Measurements from ENCODE around the gene MPPED1. TPM values are rescaled to one million over a fixed set of nuclear protein-coding genes. Genes with fewer than 3 reads are reported as not detected.

The MPPED1 gene
- total RNA-seq, 1 donor: not detected

GRCh38 chr22:43533656-43534428, 122.0 kb downstream of the MPPED1 start:
- no peak for DNase-seq (ENCODE audit: low read depth)
- no peak for TF ChIP-seq CTCF (IDR thresholded peaks at IDR 0.05; ENCODE audit: insufficient read depth, low read length)
- H3K4me3 ChIP-seq (ENCODE audit: low read depth, low read length): no peak overlapping the region

- no peak for TF ChIP-seq CTCF (IDR thresholded peaks at IDR 0.05; ENCODE audit: insufficient read depth, low read length)
- H3K4me3 ChIP-seq (ENCODE audit: low read depth, low read length): no peak overlapping the region
- DNase-seq (ENCODE audit: low read depth): no peak
Observed at GRCh38 chr22:43534916-43535315, 123.1 kb downstream of the MPPED1 start.

- TF ChIP-seq CTCF (IDR thresholded peaks at IDR 0.05; ENCODE audit: insufficient read depth, low read length): no peak
- H3K4me3 ChIP-seq (ENCODE audit: low read depth, low read length): no peak overlapping the region
- no peak for DNase-seq (ENCODE audit: low read depth)
Observed at GRCh38 chr22:43535336-43535735, 123.5 kb downstream of the MPPED1 start.

GRCh38 chr22:43535741-43536140, 123.9 kb downstream of the MPPED1 start:
- TF ChIP-seq CTCF (IDR thresholded peaks at IDR 0.05; ENCODE audit: insufficient read depth, low read length): no peak
- H3K4me3 ChIP-seq (ENCODE audit: low read depth, low read length): no peak overlapping the region
- no peak for DNase-seq (ENCODE audit: low read depth)

GRCh38 chr22:43537019-43537585, 125.3 kb downstream of the MPPED1 start:
- no peak for DNase-seq (ENCODE audit: low read depth)
- H3K4me3 ChIP-seq (ENCODE audit: low read depth, low read length): no peak overlapping the region
- TF ChIP-seq CTCF (IDR thresholded peaks at IDR 0.05; ENCODE audit: insufficient read depth, low read length): no peak

- DNase-seq (ENCODE audit: low read depth): no peak
- no peak overlapping the region for H3K4me3 ChIP-seq (ENCODE audit: low read depth, low read length)
- TF ChIP-seq CTCF (IDR thresholded peaks at IDR 0.05; ENCODE audit: insufficient read depth, low read length): no peak
Observed at GRCh38 chr22:43539572-43540528, 128.0 kb downstream of the MPPED1 start.

Data from fibroblast of the aortic adventitia (primary cell).